NB4 (cell line): ENCODE data around the gene NOP16.

Source experiments
- POLR2A ChIP-seq: IDR thresholded peaks from 2 replicates; pipeline ENCODE4 v1.6.1; 2011; ENCODE audit warnings: mild to moderate bottlenecking; ENCODE audit not compliant: insufficient read length; ENCODE audit errors: extremely low read depth
- TF ChIP-seq, protein P1 (sequence below): IDR thresholded peaks from one replicate; pipeline ENCODE4 v1.5.1; 2012; ENCODE audit warnings: low read depth, low read length

DNA sequence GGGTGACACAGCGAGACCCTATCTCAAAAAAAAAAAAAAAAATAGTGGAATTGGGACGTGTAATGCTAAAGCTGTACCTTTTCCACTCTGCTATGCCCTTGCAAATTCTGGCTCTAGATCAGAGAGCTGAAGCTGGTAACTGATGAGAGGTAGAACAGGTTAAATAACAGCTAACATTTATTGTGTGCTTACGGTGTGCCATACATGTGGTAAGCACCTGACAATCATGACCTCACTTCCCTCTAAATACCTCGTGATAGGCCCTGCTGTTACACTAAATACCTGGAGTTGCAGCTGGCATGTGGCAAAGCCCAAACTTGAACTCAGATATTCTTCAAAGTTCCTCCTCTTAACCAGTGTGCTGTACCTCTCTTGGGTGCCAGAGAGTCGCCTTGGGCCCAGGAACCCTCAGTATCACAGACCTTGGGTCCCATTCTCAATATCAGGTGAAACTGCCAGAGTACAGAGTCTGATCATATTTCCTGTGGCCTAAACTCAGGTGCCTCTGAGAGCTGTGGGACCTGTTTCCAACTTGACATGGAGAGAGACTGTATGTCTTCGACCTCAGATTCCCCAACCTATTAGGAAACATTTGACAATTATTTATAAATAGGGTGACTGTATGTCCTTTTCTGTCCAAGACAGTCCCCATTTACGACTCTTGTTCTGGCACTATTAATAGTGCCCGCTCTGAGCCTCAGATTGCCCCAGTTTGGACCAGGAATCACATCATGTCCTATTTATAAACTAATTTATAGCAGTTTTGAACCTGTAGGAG lies 18.3 kb downstream of the NOP16 start:
- TF ChIP-seq POLR2A = no peak
- TF ChIP-seq, protein P1, sequence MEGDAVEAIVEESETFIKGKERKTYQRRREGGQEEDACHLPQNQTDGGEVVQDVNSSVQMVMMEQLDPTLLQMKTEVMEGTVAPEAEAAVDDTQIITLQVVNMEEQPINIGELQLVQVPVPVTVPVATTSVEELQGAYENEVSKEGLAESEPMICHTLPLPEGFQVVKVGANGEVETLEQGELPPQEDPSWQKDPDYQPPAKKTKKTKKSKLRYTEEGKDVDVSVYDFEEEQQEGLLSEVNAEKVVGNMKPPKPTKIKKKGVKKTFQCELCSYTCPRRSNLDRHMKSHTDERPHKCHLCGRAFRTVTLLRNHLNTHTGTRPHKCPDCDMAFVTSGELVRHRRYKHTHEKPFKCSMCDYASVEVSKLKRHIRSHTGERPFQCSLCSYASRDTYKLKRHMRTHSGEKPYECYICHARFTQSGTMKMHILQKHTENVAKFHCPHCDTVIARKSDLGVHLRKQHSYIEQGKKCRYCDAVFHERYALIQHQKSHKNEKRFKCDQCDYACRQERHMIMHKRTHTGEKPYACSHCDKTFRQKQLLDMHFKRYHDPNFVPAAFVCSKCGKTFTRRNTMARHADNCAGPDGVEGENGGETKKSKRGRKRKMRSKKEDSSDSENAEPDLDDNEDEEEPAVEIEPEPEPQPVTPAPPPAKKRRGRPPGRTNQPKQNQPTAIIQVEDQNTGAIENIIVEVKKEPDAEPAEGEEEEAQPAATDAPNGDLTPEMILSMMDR = no peak
